OCI-LY7 (cell line): ENCODE measurements around the gene NCAPG.

Experiments
- CTCF ChIP-seq: fragments of 200-600 bp; sonication (generic); conservative IDR thresholded peaks from 2 replicates; pipeline ENCODE4 v1.5.1; 2014; ENCODE audit warnings: mild to moderate bottlenecking, antibody characterized with exemption, low read length, moderate library complexity, mixed read lengths
- EZH2phosphoT487 ChIP-seq: fragments of 200-600 bp; sonication (generic); IDR thresholded peaks from 2 replicates; pipeline ENCODE4 v1.6.1; 2018; ENCODE audit warnings: low read depth, borderline replicate concordance, mild to moderate bottlenecking, mixed run types, antibody characterized with exemption, low read length, moderate library complexity, mixed read lengths

- TF ChIP-seq CTCF: no peak
- TF ChIP-seq EZH2phosphoT487: no peak
Measured at GRCh38 chr4:17766826-17767458, 43.8 kb upstream of the NCAPG start.
